UCSD-AML1 (cell line): ENCODE results near the gene TRUB1.
"Not testable (repeated sequence)": the region's sequence is repeated elsewhere in the genome, so short reads cannot be mapped to it uniquely, and the experiment has no call there.

Source experiments
- DNase-seq: peaks from one replicate; lab custom pipeline; 2025; ENCODE audit not compliant: unreplicated experiment; lab: John Stamatoyannopoulos, UW

Gene TRUB1

DNA sequence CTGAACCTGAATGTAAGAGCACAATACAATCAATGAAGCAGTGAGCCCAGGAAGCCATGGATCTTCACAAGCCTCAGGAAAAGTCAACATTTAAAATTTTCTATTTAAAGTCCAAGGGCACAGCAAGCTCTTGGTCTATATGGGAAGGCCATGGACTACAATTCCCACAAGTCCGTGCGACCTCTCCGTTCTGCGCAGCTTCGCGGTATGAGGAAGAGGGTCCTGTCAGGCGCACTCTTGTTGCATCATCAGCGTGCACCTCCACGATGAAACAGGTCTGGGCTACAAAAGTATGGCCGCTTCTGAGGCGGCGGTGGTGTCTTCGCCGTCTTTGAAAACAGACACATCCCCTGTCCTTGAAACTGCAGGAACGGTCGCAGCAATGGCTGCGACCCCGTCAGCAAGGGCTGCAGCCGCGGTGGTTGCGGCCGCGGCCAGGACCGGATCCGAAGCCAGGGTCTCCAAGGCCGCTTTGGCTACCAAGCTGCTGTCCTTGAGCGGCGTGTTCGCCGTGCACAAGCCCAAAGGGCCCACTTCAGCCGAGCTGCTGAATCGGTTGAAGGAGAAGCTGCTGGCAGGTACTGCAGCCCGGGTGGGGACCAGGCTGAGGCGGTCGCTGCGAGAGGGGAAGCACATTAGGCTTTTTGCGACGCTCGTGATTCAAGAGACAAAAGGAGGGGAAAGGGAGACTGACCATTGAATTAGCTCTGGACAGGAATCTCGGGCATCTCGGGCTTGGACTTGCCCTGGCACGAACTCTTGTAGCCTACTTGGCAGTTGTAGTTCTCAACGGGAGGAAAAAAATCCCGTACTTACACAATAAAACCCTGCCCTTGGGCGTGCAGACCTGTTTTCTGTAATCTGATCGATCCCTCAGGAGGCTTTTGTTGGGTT is at the start of gene TRUB1:
Gene TRUB1 (plus strand): TSS at position 234 of the 894 bp plus-strand sequence. CDS start 59 bp downstream, at position 293.
- DNase-seq, result peak; percentile 85

- no peak for DNase-seq
Observed at GRCh38 chr10:114893251-114893650, 44.7 kb upstream of the TRUB1 start.

- no peak for DNase-seq
Observed at GRCh38 chr10:114894911-114895310, 43.1 kb upstream of the TRUB1 start.

- DNase-seq, result not testable (repeated sequence)
Observed at GRCh38 chr10:114897011-114897410, 41.0 kb upstream of the TRUB1 start.

- DNase-seq, result no peak
Observed at GRCh38 chr10:114897593-114897992, 40.4 kb upstream of the TRUB1 start.

DNA sequence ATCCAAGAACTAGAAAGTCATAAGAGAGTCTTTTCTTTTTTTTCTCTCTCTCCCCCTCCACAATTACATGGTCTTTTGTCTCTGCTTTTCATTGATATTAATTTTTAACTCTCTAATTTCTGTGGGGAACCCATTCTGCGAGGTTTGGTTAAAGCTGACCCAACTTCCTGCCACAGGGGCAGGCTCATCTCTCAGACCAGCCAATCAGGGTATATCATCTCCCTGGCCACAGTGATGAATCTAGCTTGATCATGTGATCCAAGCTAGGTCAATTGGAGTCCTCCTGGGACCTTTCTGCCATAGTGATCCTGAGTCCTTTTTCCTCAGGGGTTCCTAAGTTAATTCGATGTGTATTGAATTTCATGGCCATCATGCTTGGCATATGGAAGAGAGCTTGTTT is 38.0 kb upstream of the TRUB1 start:
- DNase-seq, result no peak

DNA sequence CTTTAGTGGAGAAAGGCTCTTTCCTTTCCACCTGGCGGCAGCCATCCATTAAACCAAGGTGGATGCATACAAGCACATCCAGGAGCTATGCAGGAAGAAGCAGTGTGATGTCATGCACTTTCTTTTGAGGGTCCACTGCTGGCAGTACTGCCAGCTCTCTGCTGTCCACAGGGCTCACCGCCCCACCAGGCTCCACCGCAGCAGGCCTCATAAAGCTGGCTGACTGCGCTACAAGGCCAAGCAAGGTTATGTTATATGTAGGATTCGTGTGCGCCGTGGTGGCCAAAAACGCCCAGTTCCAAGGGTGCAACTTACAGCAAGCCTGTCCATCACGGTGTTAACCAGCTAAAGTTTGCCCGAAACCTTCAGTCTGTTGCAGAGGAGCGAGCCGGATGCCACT is 37.3 kb upstream of the TRUB1 start:
- no peak for DNase-seq

DNA sequence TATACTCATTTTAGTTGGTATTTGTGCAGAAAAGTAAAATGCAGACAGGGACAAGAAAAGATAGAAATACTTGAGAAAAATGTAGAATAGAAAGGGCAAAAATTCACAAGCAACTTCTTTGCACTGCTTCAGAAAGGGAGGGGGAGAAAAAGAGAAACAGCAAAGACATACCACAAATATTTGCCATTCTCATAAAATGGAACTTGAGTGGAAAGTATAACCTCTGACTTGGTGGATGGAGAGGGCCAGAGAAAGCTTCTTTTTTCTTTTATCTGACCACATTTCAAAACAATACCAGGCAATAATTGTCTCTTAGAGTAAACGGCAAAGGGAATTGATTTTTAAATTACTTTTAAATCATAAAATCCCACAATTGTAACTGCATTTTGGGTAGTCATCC is 35.8 kb upstream of the TRUB1 start:
- DNase-seq, result no peak

GRCh38 chr10:114905450-114905849 is 32.5 kb upstream of the TRUB1 start:
- no peak for DNase-seq

GRCh38 chr10:114906981-114907380 is 31.0 kb upstream of the TRUB1 start:
- no peak for DNase-seq

DNA sequence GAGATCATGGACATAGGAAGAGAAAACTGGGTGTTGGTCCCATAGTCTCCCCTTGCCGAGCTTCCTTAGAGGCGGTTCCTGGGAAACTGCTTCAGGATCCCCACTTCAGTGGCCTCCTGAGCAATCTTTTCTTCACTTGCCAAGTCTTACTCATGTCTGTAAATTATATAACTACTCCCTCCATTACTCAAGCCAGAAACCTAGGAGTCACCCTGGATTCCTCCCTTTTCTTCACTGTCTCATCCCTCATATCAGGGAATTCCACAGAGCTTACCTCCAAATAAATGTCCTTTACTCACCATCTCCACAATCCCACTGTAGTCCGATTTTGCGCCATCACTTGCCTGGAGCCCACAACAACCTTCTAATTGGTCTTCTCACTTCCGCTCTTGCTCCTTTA is 29.1 kb upstream of the TRUB1 start:
- DNase-seq, result no peak

DNA sequence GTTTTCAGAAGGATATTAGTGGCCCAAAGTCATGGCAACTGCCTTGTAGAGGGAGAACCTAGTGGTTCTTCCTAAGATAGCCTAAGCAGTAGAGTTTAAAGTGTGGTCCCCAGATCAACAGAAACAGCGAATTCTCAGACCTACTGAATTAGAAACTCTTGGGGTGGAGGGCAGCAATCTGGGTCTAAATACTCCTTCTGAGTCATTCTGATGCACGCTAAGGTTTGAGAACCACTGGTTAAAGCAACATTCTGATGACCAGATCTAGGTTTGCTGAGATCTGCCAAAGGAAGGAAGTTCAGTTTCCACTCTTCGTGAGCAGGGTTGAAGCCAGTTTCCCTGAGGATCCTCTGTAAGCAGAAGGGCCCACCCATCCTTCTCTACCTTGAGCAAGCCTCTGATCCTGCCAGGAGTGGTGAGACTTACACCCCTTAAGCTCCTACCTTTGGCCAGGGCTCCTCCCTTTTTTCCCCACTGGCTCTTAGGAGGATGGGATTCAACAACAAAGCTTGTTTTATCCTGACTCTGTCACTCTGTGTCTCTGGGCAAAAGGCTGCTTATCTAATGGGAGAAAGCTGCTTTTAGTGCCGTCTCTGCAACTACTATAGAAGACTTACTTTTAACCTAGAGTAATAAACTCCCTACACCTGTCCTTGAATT is 26.8 kb upstream of the TRUB1 start:
- DNase-seq, result no peak

DNA sequence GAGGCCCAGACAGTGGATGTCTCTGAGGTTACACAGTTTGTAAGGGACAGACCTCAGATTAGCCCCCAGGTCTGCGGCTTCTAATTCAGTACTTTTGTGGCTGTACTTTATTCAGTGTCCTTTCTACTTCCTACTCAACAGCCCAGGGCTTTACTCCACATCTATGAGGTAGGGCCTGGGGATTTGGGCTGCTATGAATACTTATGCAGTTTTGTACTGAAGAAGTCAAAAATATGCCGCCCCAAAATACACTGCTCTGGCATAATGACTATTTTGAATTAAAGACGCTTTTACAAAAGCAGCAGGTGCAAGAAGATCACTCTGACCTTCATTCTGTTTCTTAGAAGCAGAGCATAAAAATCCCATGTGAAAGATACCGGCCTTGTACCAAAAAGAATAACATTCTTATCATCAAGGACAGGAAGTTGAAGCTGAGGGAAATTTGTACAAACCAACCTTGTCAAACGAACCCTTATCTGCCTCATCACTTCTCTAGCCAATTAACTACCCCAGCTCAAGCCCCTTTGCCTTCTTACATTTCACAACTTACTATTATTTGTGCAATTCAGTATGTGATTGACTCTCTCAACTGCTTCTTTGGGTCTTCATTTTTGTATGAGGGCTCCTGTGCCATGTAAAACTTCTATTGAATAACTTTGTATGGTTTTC is 26.1 kb upstream of the TRUB1 start:
- no peak for DNase-seq

DNA sequence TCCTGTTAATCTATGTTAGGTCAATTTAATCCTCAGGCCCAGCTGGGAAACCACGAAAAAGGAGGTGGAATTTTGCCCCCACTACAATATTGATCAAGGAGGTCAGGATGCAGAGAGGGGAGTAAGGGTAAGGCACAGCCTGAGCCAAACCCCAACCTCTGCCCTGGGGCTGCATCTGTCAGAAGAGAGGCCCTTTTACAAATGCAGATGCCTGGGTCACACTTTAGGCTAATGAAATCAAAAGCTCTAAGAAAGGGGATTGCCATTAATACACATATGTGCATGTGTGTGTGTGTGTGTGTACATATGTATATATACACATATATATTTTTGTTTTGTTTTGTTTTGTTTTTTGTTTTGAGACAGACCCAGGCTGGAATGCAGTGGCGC is 25.5 kb upstream of the TRUB1 start:
- DNase-seq, result no peak

DNA sequence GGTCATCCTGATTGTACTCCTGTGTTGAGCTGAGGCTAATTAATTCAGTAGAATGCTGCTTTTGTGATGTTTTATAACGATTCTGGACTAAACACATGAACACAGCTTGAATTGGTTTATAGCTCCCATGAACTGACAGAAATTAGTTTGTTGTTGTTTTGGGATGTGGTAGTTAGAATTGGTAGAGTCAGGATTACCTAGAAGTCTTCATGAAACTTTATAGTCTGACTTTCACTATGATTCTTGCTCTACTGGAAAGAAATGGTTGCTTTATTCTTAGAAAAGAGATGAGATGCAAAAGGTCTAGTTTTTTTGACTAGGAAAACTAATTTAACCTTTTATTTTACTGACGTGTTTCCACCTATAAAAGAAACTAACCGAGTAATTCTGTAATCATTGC is 23.4 kb upstream of the TRUB1 start:
- no peak for DNase-seq

- DNase-seq, result no peak
Observed at GRCh38 chr10:114915294-114915693, 22.7 kb upstream of the TRUB1 start.

DNA sequence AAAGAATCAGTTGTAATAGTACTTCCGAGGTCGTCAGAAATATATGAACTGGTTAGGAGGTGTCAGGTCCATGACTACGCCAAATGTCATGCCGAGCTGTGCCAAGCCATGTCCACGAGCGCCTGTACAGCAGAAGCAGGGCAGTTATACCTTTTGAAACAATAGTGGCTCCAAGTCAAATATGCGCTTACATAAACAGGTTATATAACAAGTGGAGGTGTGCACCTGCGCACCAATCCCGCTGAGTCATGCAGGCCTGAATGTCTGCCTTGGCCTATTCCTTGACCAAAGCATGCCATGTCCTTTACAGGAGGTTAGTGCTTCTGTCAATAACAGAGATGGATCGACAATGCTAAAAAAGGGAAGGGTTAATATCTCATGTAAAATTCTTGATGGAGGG is 21.3 kb upstream of the TRUB1 start:
- no peak for DNase-seq

DNA sequence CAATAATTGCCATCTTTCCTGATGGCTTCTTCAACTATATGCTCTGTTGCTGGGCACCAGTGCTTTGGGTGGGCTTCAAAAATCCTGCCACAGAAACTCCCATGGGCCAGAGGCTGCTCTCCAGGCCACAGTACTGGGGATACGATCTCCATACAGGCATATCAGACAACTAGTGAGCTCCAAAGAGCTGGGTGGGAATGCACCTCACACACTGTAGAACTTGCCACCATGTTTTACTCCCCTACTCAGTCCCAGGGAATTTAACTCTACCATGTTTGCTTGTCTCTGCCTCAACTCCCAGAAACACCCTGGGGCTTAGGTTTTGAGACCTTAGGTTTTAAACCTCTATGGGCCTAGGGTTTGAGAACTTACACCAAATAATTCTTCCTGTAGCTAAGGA is 20.5 kb upstream of the TRUB1 start:
- no peak for DNase-seq

DNA sequence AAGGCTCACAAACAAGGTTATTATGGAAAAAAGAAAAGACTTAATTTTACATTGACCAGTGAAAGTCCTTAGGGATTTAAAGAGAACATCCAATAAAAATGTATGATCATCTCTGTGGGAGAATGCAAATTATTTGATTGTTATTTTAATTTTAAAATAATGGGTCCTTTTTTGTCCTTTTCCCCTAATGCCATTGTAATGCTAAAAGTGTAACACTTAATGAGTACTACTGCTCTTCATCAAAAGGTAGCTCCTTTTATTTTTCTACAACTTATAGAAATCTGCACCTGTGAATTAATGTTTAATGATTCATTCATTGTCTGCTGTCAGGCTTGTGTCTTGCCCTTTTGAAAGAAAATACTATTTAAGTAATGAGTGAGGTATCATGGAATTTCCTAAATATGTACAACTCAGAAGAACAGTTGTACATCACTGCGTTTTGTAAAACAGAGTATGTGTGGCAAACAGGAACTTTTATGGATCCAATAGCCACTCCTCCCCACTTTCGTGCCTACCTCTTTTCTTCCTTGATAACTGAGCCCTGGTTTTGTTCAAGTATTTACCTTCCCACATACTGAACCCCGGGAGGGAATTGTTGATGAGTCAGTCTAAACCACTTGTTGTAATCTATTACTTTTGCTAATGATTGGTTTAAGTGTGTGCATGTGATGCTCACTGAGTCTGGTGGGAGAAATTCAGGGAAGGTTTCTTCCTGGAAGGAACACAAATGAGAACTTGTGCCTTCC is 19.9 kb upstream of the TRUB1 start:
- no peak for DNase-seq

GRCh38 chr10:114920459-114920858 is 17.5 kb upstream of the TRUB1 start:
- DNase-seq, result no peak

GRCh38 chr10:114922003-114922402 is 16.0 kb upstream of the TRUB1 start:
- no peak for DNase-seq
